NT2/D1 (cell line): ENCODE data around the gene PDCD2L.
"Not testable (repeated sequence)": the region's sequence is repeated elsewhere in the genome, so short reads cannot be mapped to it uniquely, and the experiment has no call there.

Source experiments
- DNase-seq: peaks from one replicate; pipeline ENCODE4 v3.0.0-alpha.2; 2011; ENCODE audit warnings: low read depth, low spot score
- H3K27me3 ChIP-seq: 2 replicates; pipeline ENCODE4 v1.6.0; 2011; ENCODE audit warnings: mild to moderate bottlenecking; ENCODE audit not compliant: insufficient read length, insufficient read depth
- H3K36me3 ChIP-seq: 2 replicates; pipeline ENCODE4 v1.6.1; 2011; ENCODE audit warnings: mild to moderate bottlenecking, low read length, mixed read lengths; ENCODE audit not compliant: insufficient read depth, insufficient read length
- H3K4me1 ChIP-seq: 2 replicates; pipeline ENCODE4 v1.5.1; 2011; ENCODE audit not compliant: insufficient read depth, insufficient read length
- H3K4me3 ChIP-seq: 2 replicates; pipeline ENCODE4 v1.5.1; 2011; ENCODE audit warnings: low read depth; ENCODE audit not compliant: insufficient read length
- H3K9ac ChIP-seq: 2 replicates; pipeline ENCODE4 v1.6.0; 2011; ENCODE audit warnings: low read depth; ENCODE audit not compliant: insufficient read length
- H3K9me3 ChIP-seq: 2 replicates; pipeline ENCODE4 v1.5.1; 2011; ENCODE audit warnings: mild to moderate bottlenecking, low read length; ENCODE audit not compliant: insufficient read depth
- SUZ12 ChIP-seq: IDR thresholded peaks from 2 replicates; pipeline ENCODE4 v1.6.1; 2011; ENCODE audit not compliant: insufficient read length, insufficient read depth; ENCODE audit errors: extremely low read depth
- YY1 ChIP-seq: IDR thresholded peaks from 2 replicates; pipeline ENCODE4 v1.6.1; 2011; ENCODE audit not compliant: insufficient read length, insufficient read depth
- ZNF274 ChIP-seq: IDR thresholded peaks from 2 replicates; pipeline ENCODE4 v1.6.1; 2011; ENCODE audit warnings: mild to moderate bottlenecking, low read depth, low read length

PDCD2L gene

DNA sequence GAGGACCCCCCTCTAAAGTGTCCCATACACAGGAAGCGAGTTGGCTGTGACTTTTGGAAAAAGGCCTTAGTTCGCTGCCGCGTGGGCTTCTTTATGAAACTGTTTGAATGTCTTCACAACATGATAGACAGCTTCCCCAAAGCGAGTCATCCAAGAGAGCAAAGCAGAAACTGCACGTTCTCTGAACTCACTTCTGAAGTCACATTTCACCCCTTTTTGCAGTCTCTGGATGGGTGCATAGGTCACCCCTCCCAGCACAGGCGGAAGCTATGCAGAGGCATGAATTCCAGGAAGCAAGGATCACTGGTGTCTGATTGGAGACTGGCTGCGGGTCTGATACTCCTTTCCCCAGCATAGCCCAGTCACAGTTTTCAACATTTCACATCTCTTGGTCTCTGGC is 28.6 kb upstream of the PDCD2L start:
- TF ChIP-seq SUZ12: no peak
- no peak for TF ChIP-seq YY1
- no peak for TF ChIP-seq ZNF274
- Histone ChIP-seq H3K4me1 (no peaks in the 10 kb centered on the region), H3K9ac (no peak overlapping the region), H3K36me3 (peaks cover 64% of the 10 kb centered on the region), H3K27me3 (no peaks in the 10 kb centered on the region), H3K9me3 (no peaks in the 10 kb centered on the region), H3K4me3 (no peak overlapping the region)
- no peak for DNase-seq

DNA sequence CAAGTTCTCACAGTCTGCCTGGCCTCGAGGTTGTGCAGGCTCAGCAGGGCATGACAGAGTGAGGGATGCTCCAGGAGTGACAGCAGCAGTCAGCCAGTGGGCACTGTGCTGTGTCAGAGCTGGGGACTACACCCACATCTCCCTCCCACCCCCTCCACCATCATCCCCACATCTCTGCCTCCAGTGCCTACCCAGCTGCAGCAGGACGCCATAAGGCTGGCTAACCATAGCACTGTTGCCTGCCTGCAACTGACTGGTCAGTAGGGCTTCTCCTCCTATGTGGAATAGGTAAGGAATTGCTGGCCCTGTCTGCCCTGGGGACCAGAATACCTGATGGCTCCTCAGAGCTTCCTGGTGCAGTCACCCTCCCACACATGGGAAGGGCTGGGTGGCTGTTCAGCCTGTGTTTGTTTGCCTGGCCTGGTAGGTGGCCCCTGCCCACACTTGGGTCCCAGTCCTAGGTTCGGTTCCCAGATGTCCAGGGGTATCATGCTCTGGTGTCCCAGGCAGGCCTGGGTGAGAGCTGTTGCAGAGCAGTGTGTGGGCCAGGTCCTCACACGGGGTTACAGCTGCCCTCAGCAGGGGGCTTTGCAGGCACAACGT is 23.5 kb upstream of the PDCD2L start:
- TF ChIP-seq YY1 (no peak), SUZ12 (no peak), ZNF274 (no peak)
- H3K4me1 ChIP-seq: no peaks in the 10 kb centered on the region
- no peaks in the 10 kb centered on the region for H3K27me3 ChIP-seq
- no peak for DNase-seq
- H3K36me3 ChIP-seq: peaks cover 79% of the 10 kb centered on the region
- H3K9ac ChIP-seq: no peak overlapping the region
- no peaks in the 10 kb centered on the region for H3K9me3 ChIP-seq
- H3K4me3 ChIP-seq: no peak overlapping the region

GRCh38 chr19:34381399-34382251 is 22.6 kb upstream of the PDCD2L start:
- Histone ChIP-seq H3K36me3 (peaks cover 83% of the 10 kb centered on the region), H3K9ac (no peak overlapping the region), H3K4me1 (no peaks in the 10 kb centered on the region), H3K4me3 (no peak overlapping the region), H3K9me3 (no peaks in the 10 kb centered on the region), H3K27me3 (no peaks in the 10 kb centered on the region)
- no peak for TF ChIP-seq ZNF274
- no peak for TF ChIP-seq YY1
- no peak for TF ChIP-seq SUZ12
- no peak for DNase-seq

GRCh38 chr19:34382471-34382870 is 21.7 kb upstream of the PDCD2L start:
- DNase-seq: no peak
- Histone ChIP-seq H3K9me3 (no peaks in the 10 kb centered on the region), H3K9ac (no peak overlapping the region), H3K4me3 (no peak overlapping the region), H3K36me3 (peaks cover 88% of the 10 kb centered on the region), H3K27me3 (no peaks in the 10 kb centered on the region), H3K4me1 (no peaks in the 10 kb centered on the region)
- no peak for TF ChIP-seq ZNF274
- TF ChIP-seq SUZ12: no peak
- TF ChIP-seq YY1: no peak

- DNase-seq: no peak
- Histone ChIP-seq H3K27me3 (no peaks in the 10 kb centered on the region), H3K4me3 (no peak overlapping the region), H3K9me3 (no peaks in the 10 kb centered on the region), H3K9ac (no peak overlapping the region), H3K36me3 (peaks cover 90% of the 10 kb centered on the region), H3K4me1 (no peaks in the 10 kb centered on the region)
- TF ChIP-seq ZNF274 (no peak), YY1 (no peak), SUZ12 (no peak)
Observed at GRCh38 chr19:34383599-34383998, 20.6 kb upstream of the PDCD2L start.

- H3K9ac ChIP-seq: no peak overlapping the region
- no peaks in the 10 kb centered on the region for H3K4me1 ChIP-seq
- no peaks in the 10 kb centered on the region for H3K9me3 ChIP-seq
- no peaks in the 10 kb centered on the region for H3K27me3 ChIP-seq
- peaks cover 91% of the 10 kb centered on the region for H3K36me3 ChIP-seq
- no peak for DNase-seq
- no peak overlapping the region for H3K4me3 ChIP-seq
- no peak for TF ChIP-seq ZNF274
- no peak for TF ChIP-seq SUZ12
- no peak for TF ChIP-seq YY1
Observed at GRCh38 chr19:34386645-34387445, 17.4 kb upstream of the PDCD2L start.

DNA sequence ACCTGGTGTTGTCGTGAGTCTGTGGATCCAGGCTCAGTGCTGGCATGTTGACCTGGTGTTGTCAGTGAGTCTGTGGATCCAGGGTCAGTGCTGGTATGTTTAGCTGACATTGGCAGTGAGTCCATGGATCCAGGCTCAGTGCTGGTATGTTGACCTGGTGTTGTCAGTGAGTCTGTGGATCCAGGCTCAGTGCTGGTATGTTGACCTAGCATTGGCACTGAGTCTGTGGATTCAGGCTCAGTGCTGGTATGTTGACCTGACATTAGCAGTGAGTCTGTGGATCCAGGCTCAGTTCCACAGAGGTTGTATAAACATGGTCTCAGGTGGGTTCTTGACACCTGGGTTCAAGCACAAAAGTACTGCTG is 16.8 kb upstream of the PDCD2L start:
- TF ChIP-seq YY1 (no peak), ZNF274 (no peak), SUZ12 (no peak)
- Histone ChIP-seq H3K9me3 (no peaks in the 10 kb centered on the region), H3K27me3 (no peaks in the 10 kb centered on the region), H3K4me1 (no peaks in the 10 kb centered on the region), H3K4me3 (no peak overlapping the region), H3K9ac (no peak overlapping the region), H3K36me3 (peaks cover 91% of the 10 kb centered on the region)
- no peak for DNase-seq

DNA sequence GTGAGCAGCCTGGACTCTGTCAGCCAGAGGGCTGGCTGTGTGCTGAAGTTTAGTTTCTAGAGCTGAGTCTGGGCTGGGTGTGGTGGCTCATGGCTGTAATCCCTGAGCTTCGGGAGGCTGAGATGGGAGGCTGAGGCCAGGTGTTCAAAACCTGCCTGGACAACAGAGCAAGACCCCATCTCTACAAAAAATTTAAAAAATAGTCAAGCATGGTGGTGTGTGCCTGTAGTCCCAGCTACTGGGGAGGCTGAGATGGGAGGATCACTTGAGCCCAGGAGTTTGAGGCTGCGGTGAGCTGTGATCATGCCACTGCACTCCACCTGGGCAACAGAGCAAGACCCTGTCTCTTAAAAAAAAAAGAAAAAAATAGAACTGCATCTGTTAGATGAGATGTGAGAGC is 15.5 kb upstream of the PDCD2L start:
- peaks cover 89% of the 10 kb centered on the region for H3K36me3 ChIP-seq
- not testable (repeated sequence) for H3K27me3 ChIP-seq, H3K9ac ChIP-seq, H3K9me3 ChIP-seq, H3K4me1 ChIP-seq, H3K4me3 ChIP-seq, DNase-seq
